ENCODE data around the gene GNAS.

DNA sequence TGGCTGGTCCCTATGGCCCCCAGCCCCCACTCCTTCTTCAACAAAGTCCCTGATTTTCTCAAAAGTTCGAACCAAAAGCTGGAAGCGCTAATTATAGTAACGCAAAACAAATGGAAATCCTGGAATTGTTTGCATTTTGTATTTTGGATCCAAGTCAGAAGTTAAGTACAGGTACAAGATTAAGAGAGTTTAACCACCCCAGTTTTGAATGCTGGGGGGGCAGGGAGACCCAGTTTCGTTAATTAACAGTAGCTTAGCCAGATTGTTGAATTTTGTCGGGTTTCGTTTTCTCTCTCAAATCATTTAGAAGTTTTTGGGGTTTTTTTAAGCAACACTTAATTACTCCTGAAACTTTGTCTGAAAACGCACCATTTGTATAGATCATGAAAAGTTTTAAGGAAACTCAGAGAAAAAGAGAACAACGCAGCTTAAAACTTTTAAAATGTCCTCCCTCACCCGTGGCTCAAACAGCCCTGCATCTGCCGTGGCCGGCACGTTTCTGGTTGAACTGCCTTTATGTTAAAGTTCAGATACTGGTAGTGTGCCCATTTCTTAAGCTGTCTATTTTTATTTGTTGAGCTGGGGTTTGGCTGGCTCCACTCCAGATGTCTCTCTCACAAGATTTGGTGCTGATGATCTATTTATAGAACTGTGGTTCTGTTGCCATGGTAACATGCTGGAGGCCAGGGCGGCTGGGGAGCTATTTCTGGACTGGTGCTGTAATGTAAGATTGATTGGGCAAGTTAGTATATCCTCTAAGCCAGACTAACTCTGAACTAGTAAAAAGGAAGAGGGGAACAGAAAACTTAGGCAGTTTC, 55.0 kb downstream of the GNAS start:
- TF ChIP-seq, protein P1, sequence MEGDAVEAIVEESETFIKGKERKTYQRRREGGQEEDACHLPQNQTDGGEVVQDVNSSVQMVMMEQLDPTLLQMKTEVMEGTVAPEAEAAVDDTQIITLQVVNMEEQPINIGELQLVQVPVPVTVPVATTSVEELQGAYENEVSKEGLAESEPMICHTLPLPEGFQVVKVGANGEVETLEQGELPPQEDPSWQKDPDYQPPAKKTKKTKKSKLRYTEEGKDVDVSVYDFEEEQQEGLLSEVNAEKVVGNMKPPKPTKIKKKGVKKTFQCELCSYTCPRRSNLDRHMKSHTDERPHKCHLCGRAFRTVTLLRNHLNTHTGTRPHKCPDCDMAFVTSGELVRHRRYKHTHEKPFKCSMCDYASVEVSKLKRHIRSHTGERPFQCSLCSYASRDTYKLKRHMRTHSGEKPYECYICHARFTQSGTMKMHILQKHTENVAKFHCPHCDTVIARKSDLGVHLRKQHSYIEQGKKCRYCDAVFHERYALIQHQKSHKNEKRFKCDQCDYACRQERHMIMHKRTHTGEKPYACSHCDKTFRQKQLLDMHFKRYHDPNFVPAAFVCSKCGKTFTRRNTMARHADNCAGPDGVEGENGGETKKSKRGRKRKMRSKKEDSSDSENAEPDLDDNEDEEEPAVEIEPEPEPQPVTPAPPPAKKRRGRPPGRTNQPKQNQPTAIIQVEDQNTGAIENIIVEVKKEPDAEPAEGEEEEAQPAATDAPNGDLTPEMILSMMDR (IDR thresholded peaks at IDR 0.05), result no peak
- TF ChIP-seq POLR2A (IDR thresholded peaks at IDR 0.05), result peak in 1 of 4 donors; percentile 28

Measured in esophagus squamous epithelium (tissue), 4 donors.